CD4-positive, alpha-beta T cell (primary cell): ENCODE results near the gene COL4A6. TPM values are rescaled to one million over a fixed set of nuclear protein-coding genes. Genes with fewer than 3 reads are reported as not detected.

Experiments used
- ATAC-seq: fragments of 200-7000 bp; cut with Tn5 transposase; one replicate; pipeline ENCODE4 v1.10.0; 2022; ENCODE audit warnings: mild to moderate bottlenecking; ENCODE audit not compliant: poor library complexity
- CTCF ChIA-PET: fragments of 350-600 bp; sonication (Branson Sonifier 250); formaldehyde crosslinking; loops from one replicate; lab custom pipeline; 2021; ENCODE audit warnings: antibody characterized with exemption, inconsistent platforms; lab: Charles Lee
- POLR2A ChIA-PET: fragments of 350-600 bp; sonication (Branson Sonifier 250); formaldehyde crosslinking; loops from one replicate; lab custom pipeline; 2021; ENCODE audit warnings: antibody characterized with exemption, inconsistent platforms; lab: Charles Lee
- DNase-seq, 14 experiments: peaks; one replicate each; pipeline ENCODE4 v3.0.0-alpha.2; 2013 to 2020; ENCODE audit warnings: mixed read lengths in 2 of 14
- H3K27ac ChIP-seq, 2 donors: one replicate each; pipeline versions ENCODE4 v1.5.1 to v1.7.0; 2013; ENCODE audit warnings: low read length in 2 of 2, low read depth in 1 of 2, mild to moderate bottlenecking in 1 of 2
- H3K27me3 ChIP-seq, 2 experiments: 1 replicate in 1 of 2; 2 replicates in 1 of 2; pipeline versions ENCODE4 v1.6.1 to v1.7.0; 2013; ENCODE audit warnings: low read length in 2 of 2, control low read depth in 1 of 2, mild to moderate bottlenecking in 1 of 2, moderate library complexity in 1 of 2; ENCODE audit not compliant: insufficient read depth in 2 of 2, control insufficient read depth in 1 of 2
- H3K36me3 ChIP-seq: one replicate; pipeline ENCODE4 v1.6.1; 2013; ENCODE audit warnings: low read length, control low read depth; ENCODE audit not compliant: insufficient read depth
- H3K4me1 ChIP-seq: one replicate; pipeline ENCODE4 v1.6.1; 2013; ENCODE audit warnings: low read length, control low read depth; ENCODE audit not compliant: insufficient read depth
- H3K4me3 ChIP-seq: one replicate; pipeline ENCODE4 v1.5.1; 2013; ENCODE audit warnings: mild to moderate bottlenecking, low read length, moderate library complexity
- H3K9me3 ChIP-seq, 2 experiments: 1 replicate in 1 of 2; 2 replicates in 1 of 2; pipeline versions ENCODE4 v1.6.1 to v1.7.0; 2013; ENCODE audit warnings: low read length in 2 of 2, mild to moderate bottlenecking in 2 of 2, control low read depth in 1 of 2, moderate library complexity in 1 of 2; ENCODE audit not compliant: control insufficient read depth in 1 of 2, insufficient read depth in 1 of 2
- H3K27ac Mint-ChIP-seq: one replicate; pipeline ENCODE4 v1.8.0; 2020; ENCODE audit warnings: mixed read lengths
- H3K27me3 Mint-ChIP-seq: one replicate; pipeline ENCODE4 v1.8.0; 2021; ENCODE audit warnings: mixed read lengths
- H3K36me3 Mint-ChIP-seq: one replicate; pipeline ENCODE4 v1.8.0; 2021; ENCODE audit warnings: low read depth, mixed read lengths
- H3K4me1 Mint-ChIP-seq: one replicate; pipeline ENCODE4 v1.8.0; 2021; ENCODE audit warnings: low read depth, mixed read lengths
- H3K4me3 Mint-ChIP-seq: one replicate; pipeline ENCODE4 v1.8.0; 2020; ENCODE audit warnings: mild to moderate bottlenecking, mixed read lengths
- H3K9me3 Mint-ChIP-seq: one replicate; pipeline ENCODE4 v1.8.0; 2020; ENCODE audit warnings: mixed read lengths
- CTCF ChIP-seq: fragments of 200-600 bp; IDR thresholded peaks from one replicate; pipeline ENCODE4 v1.8.0; 2022; ENCODE audit warnings: antibody characterized with exemption, mild to moderate bottlenecking
- intact Hi-C, 2 experiments: fragments of 100-400 bp; cut with DNase I in 1 of 2; cut with micrococcal nuclease in 1 of 2; formaldehyde crosslinking; loops; one replicate each; pipeline versions ENCODE4 v1.15.1 to v1.9.0; 2023 to 2025; cut with DNase I, micrococcal nuclease
- total RNA-seq, 174 experiments: library from RNA in 2 of 174; stranded (reverse) in 2 of 174; gene quantifications; one replicate each; pipeline ENCODE4 v1.2.3 and lab custom pipeline; 2021 to 2026

The COL4A6 gene
- total RNA-seq, 2 experiments from 2014 or later = not detected

DNA sequence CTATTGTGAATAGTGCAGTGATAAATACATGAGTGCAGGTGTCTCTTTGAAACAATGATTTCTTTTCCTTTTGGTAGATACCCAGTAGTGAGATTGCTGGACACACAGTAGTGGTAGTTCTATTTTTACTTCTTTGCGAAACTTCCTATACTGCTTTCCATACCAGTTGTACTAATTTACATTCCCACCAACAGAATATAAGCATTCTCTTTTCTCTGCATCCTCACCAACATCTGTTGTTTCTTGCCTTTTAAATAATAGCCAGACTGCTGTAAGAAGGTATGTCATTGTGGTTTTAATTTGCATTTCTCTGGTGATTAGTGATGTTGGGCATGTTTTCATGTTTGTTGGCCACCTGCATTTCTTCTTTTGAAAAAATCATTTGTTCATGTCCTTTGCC is 105.9 kb downstream of the COL4A6 start:
- TF ChIP-seq CTCF = no peak
- no peak for ATAC-seq
- H3K9me3 Mint-ChIP-seq = no peaks in the 10 kb centered on the region
- no peak overlapping the region for H3K27ac Mint-ChIP-seq
- no peaks in the 10 kb centered on the region for H3K27me3 ChIP-seq
- H3K9me3 ChIP-seq = no peaks in the 10 kb centered on the region
- no peaks in the 10 kb centered on the region for H3K4me1 ChIP-seq
- H3K4me1 Mint-ChIP-seq = no peaks in the 10 kb centered on the region
- H3K36me3 Mint-ChIP-seq = no peaks in the 10 kb centered on the region
- CTCF ChIA-PET = no interaction called here
- no peak overlapping the region for H3K4me3 Mint-ChIP-seq
- no peak overlapping the region for H3K4me3 ChIP-seq
- POLR2A ChIA-PET = no interaction called here
- H3K27ac ChIP-seq = no peak overlapping the region
- intact Hi-C loops = no loop called here
- H3K27me3 Mint-ChIP-seq = no peaks in the 10 kb centered on the region
- H3K36me3 ChIP-seq = no peaks in the 10 kb centered on the region
- no peak for DNase-seq

DNA sequence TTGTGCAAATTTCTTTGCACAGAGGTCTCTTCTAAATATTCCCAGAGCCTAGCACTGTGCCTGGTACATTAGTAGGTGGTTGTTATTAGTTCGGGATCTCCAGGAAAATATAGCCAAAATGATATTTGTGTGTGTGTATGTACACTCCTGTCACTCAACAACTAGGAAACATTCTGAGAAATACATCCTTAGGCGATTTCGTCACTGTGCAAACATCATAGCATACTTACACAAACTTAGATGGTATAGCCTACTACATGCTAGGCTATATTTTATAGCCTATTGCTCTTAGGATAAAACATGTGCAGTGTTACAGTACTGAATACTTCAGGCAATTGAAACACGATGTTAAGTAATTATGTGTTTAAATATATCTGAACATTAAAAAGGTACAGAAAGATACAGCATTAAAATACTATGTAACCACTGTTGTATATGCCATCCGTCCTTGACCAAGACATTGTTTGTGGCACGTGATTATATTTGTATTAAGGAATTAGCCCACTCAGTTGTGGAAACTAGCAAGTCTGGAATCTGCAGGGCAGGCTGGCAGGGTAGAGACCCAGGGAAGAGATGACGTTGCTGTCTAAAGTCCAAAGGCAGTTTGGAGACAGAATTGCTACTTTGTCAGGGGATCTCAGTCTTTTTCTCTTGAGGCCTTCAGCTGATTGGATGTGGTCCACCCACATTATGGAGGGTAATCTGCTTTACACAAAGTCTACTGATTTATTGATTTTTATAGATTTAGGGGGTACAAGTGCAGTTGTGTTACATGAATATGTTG is 106.9 kb downstream of the COL4A6 start:
- DNase-seq = no peak
- CTCF ChIA-PET = no interaction called here
- intact Hi-C loops = no loop called here

DNA sequence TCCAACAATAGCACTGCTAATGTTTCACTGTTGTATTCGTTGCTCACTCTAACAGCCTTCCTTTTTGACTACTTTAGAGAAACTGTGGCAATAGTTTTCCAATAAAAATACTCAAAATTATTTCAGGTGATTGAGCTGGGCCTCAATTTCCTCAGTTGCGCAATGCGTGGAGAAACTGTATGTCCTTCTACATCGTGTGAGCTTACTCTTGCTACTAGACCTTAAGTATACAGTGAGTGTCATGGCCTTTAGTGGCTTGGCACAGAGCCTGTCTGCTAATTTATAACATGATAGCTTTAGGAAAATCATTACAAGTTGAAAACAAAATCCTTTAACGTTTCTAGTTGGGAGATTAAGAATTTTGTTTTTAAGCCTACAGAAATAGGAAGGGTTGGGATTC is 114.5 kb downstream of the COL4A6 start:
- no peak for TF ChIP-seq CTCF
- Mint-ChIP-seq H3K9me3 (no peaks in the 10 kb centered on the region), H3K4me1 (no peaks in the 10 kb centered on the region), H3K27me3 (peaks cover 6% of the 10 kb centered on the region), H3K27ac (no peak overlapping the region), H3K4me3 (no peak overlapping the region), H3K36me3 (no peaks in the 10 kb centered on the region)
- intact Hi-C loops = no loop called here
- ChIA-PET POLR2A (no interaction called here), CTCF (no interaction called here)
- Histone ChIP-seq H3K4me3 (no peak overlapping the region), H3K27ac (no peak overlapping the region), H3K9me3 (no peaks in the 10 kb centered on the region), H3K36me3 (no peaks in the 10 kb centered on the region), H3K4me1 (no peaks in the 10 kb centered on the region), H3K27me3 (no peaks in the 10 kb centered on the region)
- ATAC-seq (no peak), DNase-seq (no peak)

More for the DNA sequence above, 106.9 kb downstream of the COL4A6 start:
- ATAC-seq = no peak
- no peak for TF ChIP-seq CTCF
- no peaks in the 10 kb centered on the region for H3K36me3 Mint-ChIP-seq
- Histone ChIP-seq H3K27me3 (no peaks in the 10 kb centered on the region), H3K9me3 (no peaks in the 10 kb centered on the region), H3K27ac (no peak overlapping the region), H3K36me3 (no peaks in the 10 kb centered on the region), H3K4me1 (no peaks in the 10 kb centered on the region), H3K4me3 (no peak overlapping the region)
- H3K27ac Mint-ChIP-seq = no peak overlapping the region
- POLR2A ChIA-PET = no interaction called here
- no peaks in the 10 kb centered on the region for H3K9me3 Mint-ChIP-seq
- H3K27me3 Mint-ChIP-seq = no peaks in the 10 kb centered on the region
- H3K4me1 Mint-ChIP-seq = no peaks in the 10 kb centered on the region
- no peak overlapping the region for H3K4me3 Mint-ChIP-seq
